ENCODE data around the gene MAPK8IP1.

Gene MAPK8IP1

DNA sequence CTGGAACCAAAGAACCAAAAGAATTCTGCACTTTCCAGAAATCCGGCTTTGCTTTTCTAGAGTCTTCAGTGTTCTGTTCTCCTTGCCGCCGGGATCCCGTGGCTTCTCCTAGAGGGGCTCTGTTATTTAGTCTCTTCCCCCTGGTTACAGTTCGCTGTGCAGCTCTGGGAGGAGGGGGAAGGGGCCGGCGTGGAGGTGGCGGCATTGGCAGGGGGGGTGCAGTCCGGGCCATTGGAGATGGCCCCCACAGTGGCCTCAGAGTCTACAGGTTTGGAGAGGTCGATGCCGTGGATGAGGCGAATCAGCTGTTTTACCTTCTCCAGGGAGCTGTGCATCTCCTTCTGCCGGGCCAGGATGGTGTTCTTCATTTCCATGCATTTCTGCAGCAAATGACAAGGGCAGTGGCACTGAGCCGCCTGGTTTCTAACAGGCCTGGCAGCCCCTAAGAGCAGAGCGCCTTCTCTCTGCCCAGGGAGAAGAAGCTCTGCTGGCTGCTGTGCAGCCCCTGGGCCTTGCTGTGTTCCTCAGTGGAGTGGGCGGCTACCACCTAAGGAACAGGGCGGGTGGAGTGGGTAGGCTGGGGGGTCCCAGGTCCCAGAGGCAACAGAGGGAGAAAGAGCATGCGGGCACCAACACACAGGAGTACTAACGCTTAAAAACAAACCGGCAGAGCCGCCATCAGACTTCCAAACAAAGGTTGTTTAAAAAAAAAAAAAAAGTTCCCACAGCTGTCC is 48.6 kb downstream of the MAPK8IP1 start:
- no peak overlapping the region for H3K4me3 ChIP-seq (replicated peaks; ENCODE audit: insufficient read depth, low read length)
- no peak for DNase-seq (ENCODE audit: low read depth in 1 of 2, low spot score in 1 of 2)
- no peaks in the 10 kb centered on the region for H3K27me3 ChIP-seq (ENCODE audit: insufficient read depth, poor library complexity, severe bottlenecking)
- TF ChIP-seq, protein P1, sequence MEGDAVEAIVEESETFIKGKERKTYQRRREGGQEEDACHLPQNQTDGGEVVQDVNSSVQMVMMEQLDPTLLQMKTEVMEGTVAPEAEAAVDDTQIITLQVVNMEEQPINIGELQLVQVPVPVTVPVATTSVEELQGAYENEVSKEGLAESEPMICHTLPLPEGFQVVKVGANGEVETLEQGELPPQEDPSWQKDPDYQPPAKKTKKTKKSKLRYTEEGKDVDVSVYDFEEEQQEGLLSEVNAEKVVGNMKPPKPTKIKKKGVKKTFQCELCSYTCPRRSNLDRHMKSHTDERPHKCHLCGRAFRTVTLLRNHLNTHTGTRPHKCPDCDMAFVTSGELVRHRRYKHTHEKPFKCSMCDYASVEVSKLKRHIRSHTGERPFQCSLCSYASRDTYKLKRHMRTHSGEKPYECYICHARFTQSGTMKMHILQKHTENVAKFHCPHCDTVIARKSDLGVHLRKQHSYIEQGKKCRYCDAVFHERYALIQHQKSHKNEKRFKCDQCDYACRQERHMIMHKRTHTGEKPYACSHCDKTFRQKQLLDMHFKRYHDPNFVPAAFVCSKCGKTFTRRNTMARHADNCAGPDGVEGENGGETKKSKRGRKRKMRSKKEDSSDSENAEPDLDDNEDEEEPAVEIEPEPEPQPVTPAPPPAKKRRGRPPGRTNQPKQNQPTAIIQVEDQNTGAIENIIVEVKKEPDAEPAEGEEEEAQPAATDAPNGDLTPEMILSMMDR (IDR thresholded peaks at IDR 0.05; ENCODE audit: insufficient read depth, low read length), result no peak
- TF ChIP-seq SPI1 (IDR thresholded peaks at IDR 0.05; ENCODE audit: borderline replicate concordance, low read depth) (no peak), GABPA (IDR thresholded peaks at IDR 0.05; ENCODE audit: low read depth) (no peak), POLR2AphosphoS5 (IDR thresholded peaks at IDR 0.05; ENCODE audit: low read depth) (no peak)
- TF ChIP-seq, protein P2, sequence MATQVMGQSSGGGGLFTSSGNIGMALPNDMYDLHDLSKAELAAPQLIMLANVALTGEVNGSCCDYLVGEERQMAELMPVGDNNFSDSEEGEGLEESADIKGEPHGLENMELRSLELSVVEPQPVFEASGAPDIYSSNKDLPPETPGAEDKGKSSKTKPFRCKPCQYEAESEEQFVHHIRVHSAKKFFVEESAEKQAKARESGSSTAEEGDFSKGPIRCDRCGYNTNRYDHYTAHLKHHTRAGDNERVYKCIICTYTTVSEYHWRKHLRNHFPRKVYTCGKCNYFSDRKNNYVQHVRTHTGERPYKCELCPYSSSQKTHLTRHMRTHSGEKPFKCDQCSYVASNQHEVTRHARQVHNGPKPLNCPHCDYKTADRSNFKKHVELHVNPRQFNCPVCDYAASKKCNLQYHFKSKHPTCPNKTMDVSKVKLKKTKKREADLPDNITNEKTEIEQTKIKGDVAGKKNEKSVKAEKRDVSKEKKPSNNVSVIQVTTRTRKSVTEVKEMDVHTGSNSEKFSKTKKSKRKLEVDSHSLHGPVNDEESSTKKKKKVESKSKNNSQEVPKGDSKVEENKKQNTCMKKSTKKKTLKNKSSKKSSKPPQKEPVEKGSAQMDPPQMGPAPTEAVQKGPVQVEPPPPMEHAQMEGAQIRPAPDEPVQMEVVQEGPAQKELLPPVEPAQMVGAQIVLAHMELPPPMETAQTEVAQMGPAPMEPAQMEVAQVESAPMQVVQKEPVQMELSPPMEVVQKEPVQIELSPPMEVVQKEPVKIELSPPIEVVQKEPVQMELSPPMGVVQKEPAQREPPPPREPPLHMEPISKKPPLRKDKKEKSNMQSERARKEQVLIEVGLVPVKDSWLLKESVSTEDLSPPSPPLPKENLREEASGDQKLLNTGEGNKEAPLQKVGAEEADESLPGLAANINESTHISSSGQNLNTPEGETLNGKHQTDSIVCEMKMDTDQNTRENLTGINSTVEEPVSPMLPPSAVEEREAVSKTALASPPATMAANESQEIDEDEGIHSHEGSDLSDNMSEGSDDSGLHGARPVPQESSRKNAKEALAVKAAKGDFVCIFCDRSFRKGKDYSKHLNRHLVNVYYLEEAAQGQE (IDR thresholded peaks at IDR 0.05; ENCODE audit: insufficient replicate concordance, low read depth), result no peak
- no peak overlapping the region for H3K27ac ChIP-seq (replicated peaks)

DNA sequence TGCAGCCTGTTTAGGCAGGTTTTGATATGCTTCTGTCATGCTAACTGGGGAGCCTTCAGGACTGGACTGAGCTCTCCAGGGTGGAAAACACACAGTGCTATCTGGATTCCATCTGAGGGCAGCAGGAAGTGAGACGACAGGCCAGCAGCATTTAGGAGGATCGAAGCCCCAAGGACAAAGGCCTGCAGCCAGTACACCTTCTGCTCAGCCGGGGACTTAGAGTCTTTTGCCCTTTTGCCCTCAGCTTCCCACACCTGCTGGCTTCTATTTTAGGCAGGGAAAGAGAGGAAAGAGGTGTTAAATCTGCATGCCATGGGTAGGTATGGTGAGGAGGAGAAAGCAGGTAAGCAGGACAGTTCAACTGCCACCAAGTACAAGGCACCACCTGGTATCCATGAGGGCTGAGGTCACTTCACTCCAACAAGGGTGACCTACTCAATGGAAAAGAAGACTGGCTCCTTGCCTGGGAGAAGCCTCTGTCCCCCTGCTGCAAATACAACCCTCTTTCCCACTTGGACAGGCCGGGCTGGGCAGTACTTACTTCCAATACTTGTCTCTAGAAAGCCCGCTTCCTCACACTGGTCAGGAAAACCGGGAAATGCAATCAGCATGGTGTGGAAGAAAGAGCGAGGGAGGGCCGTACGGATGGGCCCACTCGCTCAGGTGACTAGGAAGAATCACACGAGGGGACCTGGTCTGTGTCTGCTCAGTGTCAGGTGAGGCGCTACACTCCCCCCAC is 49.3 kb downstream of the MAPK8IP1 start:
- Histone ChIP-seq H3K27me3 (ENCODE audit: insufficient read depth, poor library complexity, severe bottlenecking) (no peaks in the 10 kb centered on the region), H3K27ac (replicated peaks) (no peak overlapping the region), H3K4me3 (replicated peaks; ENCODE audit: insufficient read depth, low read length) (no peak overlapping the region)
- DNase-seq (ENCODE audit: low read depth in 1 of 2, low spot score in 1 of 2), result no peak
- TF ChIP-seq, protein P2 (IDR thresholded peaks at IDR 0.05; ENCODE audit: insufficient replicate concordance, low read depth), result no peak
- TF ChIP-seq, protein P1 (IDR thresholded peaks at IDR 0.05; ENCODE audit: insufficient read depth, low read length), result no peak
- TF ChIP-seq POLR2AphosphoS5 (IDR thresholded peaks at IDR 0.05; ENCODE audit: low read depth) (no peak), GABPA (IDR thresholded peaks at IDR 0.05; ENCODE audit: low read depth) (no peak), SPI1 (IDR thresholded peaks at IDR 0.05; ENCODE audit: borderline replicate concordance, low read depth) (no peak)

DNA sequence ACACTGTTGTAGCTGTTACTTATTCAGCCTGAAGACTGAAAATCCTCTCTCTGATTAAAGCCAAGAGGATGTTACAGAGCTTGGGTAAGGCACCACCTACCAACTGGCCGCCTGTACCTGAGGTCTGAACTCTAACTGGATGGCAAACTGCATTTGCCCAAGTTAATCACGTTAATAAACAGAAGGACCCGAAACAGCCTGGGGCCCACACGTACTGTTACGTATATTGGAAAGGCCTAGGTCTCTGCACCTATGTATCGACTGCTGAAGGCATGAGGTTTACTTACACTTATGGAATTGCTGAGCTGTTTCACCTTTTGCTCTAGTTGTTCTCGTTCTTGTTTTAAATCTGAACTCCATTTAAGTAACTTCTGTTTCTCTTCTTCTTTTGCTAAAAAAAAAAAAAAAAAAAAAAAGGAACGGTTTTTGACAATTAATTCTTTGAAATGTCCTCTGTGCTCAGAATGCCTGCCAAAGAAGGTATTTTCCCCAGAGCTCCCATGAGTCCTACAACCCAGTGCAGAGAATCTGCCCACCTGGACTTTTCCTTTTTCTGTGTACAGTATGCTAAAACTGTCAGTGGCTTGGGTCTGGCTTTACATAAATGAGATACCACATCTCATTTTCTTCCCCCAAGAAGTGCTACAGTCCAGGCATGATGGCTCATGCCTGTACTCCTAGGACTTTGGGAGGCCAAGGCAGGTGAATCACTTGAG is 50.1 kb downstream of the MAPK8IP1 start:
- DNase-seq (ENCODE audit: low read depth in 1 of 2, low spot score in 1 of 2), result no peak
- TF ChIP-seq, protein P1 (IDR thresholded peaks at IDR 0.05; ENCODE audit: insufficient read depth, low read length), result no peak
- TF ChIP-seq, protein P2 (IDR thresholded peaks at IDR 0.05; ENCODE audit: insufficient replicate concordance, low read depth), result no peak
- TF ChIP-seq POLR2AphosphoS5 (IDR thresholded peaks at IDR 0.05; ENCODE audit: low read depth) (no peak), GABPA (IDR thresholded peaks at IDR 0.05; ENCODE audit: low read depth) (no peak), SPI1 (IDR thresholded peaks at IDR 0.05; ENCODE audit: borderline replicate concordance, low read depth) (no peak)
- H3K27ac ChIP-seq (replicated peaks), result no peak overlapping the region
- no peaks in the 10 kb centered on the region for H3K27me3 ChIP-seq (ENCODE audit: insufficient read depth, poor library complexity, severe bottlenecking)
- H3K4me3 ChIP-seq (replicated peaks; ENCODE audit: insufficient read depth, low read length), result no peak overlapping the region

Data from HL-60 (cell line).